Trophoblast cell (in vitro differentiated cells and primary cell): ENCODE measurements around the gene DNAI1.

Experiments
- DNase-seq, 2 donors: peaks; one replicate each; pipeline ENCODE4 v3.0.0-alpha.2; 2016
- H2AFZ ChIP-seq: 2 replicates; pipeline ENCODE4 v1.6.1; 2013; ENCODE audit warnings: low read length, moderate library complexity, mild to moderate bottlenecking; ENCODE audit not compliant: insufficient read depth, poor library complexity
- H2AK5ac ChIP-seq: 2 replicates; pipeline ENCODE4 v1.6.1; 2013; ENCODE audit warnings: mild to moderate bottlenecking, low read length
- H2BK120ac ChIP-seq: 2 replicates; pipeline ENCODE4 v1.6.1; 2013; ENCODE audit warnings: low read length, mild to moderate bottlenecking, moderate library complexity; ENCODE audit not compliant: insufficient read depth, poor library complexity
- H2BK12ac ChIP-seq: 2 replicates; pipeline ENCODE4 v1.6.1; 2013; ENCODE audit warnings: mild to moderate bottlenecking, low read length, moderate library complexity
- H2BK5ac ChIP-seq: 2 replicates; pipeline ENCODE4 v1.6.1; 2013; ENCODE audit warnings: low read length, low read depth, moderate library complexity, mild to moderate bottlenecking; ENCODE audit not compliant: poor library complexity
- H3K14ac ChIP-seq: 2 replicates; pipeline ENCODE4 v1.6.1; 2013; ENCODE audit warnings: mild to moderate bottlenecking, low read length
- H3K18ac ChIP-seq: 2 replicates; pipeline ENCODE4 v1.6.1; 2013; ENCODE audit warnings: mild to moderate bottlenecking, low read length
- H3K23ac ChIP-seq: 2 replicates; pipeline ENCODE4 v1.6.1; 2013; ENCODE audit warnings: low read length
- H3K27ac ChIP-seq: 2 replicates; pipeline ENCODE4 v1.5.1; 2013; ENCODE audit warnings: low read depth, mild to moderate bottlenecking, inconsistent platforms, low read length, moderate library complexity
- H3K27me3 ChIP-seq: 2 replicates; pipeline ENCODE4 v1.6.1; 2013; ENCODE audit warnings: inconsistent platforms, mild to moderate bottlenecking, low read length, moderate library complexity; ENCODE audit not compliant: insufficient read depth
- H3K36me3 ChIP-seq, 2 experiments: 1 replicate in 1 of 2; 2 replicates in 1 of 2; pipeline ENCODE4 v1.6.1; 2013; ENCODE audit warnings: low read length in 2 of 2, mild to moderate bottlenecking in 2 of 2, moderate library complexity in 1 of 2; ENCODE audit not compliant: insufficient read depth in 2 of 2, control insufficient read depth in 1 of 2
- H3K4ac ChIP-seq: 2 replicates; pipeline ENCODE4 v1.6.1; 2013; ENCODE audit warnings: low read depth, mild to moderate bottlenecking, low read length, moderate library complexity
- H3K4me1 ChIP-seq, 2 experiments: 1 replicate in 1 of 2; 2 replicates in 1 of 2; pipeline ENCODE4 v1.6.1; 2013; ENCODE audit warnings: low read length in 2 of 2, mild to moderate bottlenecking in 2 of 2, moderate library complexity in 1 of 2; ENCODE audit not compliant: insufficient read depth in 2 of 2, control insufficient read depth in 1 of 2
- H3K4me2 ChIP-seq: 2 replicates; pipeline ENCODE4 v1.6.1; 2013; ENCODE audit warnings: inconsistent platforms, mild to moderate bottlenecking, low read length, moderate library complexity
- H3K4me3 ChIP-seq: 2 replicates; pipeline ENCODE4 v1.5.1; 2013; ENCODE audit warnings: mild to moderate bottlenecking, low read depth, low read length, inconsistent platforms
- H3K79me1 ChIP-seq: one replicate; pipeline ENCODE4 v1.6.1; 2013; ENCODE audit warnings: low read length
- H3K79me2 ChIP-seq: 2 replicates; pipeline ENCODE4 v1.6.1; 2013; ENCODE audit warnings: low read length, mild to moderate bottlenecking; ENCODE audit not compliant: control insufficient read depth, insufficient read depth, poor library complexity
- H3K9ac ChIP-seq: 2 replicates; pipeline ENCODE4 v1.6.1; 2013; ENCODE audit warnings: mild to moderate bottlenecking, low read length
- H3K9me3 ChIP-seq: 2 replicates; pipeline ENCODE4 v1.6.1; 2013; ENCODE audit warnings: low read depth, mild to moderate bottlenecking, control low read depth, inconsistent platforms, low read length; ENCODE audit not compliant: insufficient read depth
- H4K12ac ChIP-seq: 2 replicates; pipeline ENCODE4 v1.6.1; 2013; ENCODE audit warnings: low read depth, mild to moderate bottlenecking, low read length, moderate library complexity
- H4K8ac ChIP-seq: 2 replicates; pipeline ENCODE4 v1.6.1; 2013; ENCODE audit warnings: low read depth, mild to moderate bottlenecking, low read length, moderate library complexity
- H4K91ac ChIP-seq: one replicate; pipeline ENCODE4 v1.6.1; 2013; ENCODE audit warnings: low read depth, mild to moderate bottlenecking, low read length, moderate library complexity
- WGBS: extraction: QIAGEN DNeasy Blood & Tissue Kit; methylation state at CpG from one replicate; pipeline ENCODE4 v1.1.7; 2013; ENCODE audit warnings: missing lambda C conversion rate; ENCODE audit not compliant: insufficient read length, insufficient coverage; ENCODE audit errors: extremely low coverage; 5-methylcytosine and 5-hydroxymethylcytosine counted together

DNAI1 gene

GRCh38 chr9:34502471-34502870 is 43.9 kb downstream of the DNAI1 start:
- H3K4me1 ChIP-seq = no peaks in the 10 kb centered on the region
- H2AFZ ChIP-seq = no peak overlapping the region
- no peak overlapping the region for H3K4ac ChIP-seq
- H4K91ac ChIP-seq = no peak overlapping the region
- no peak overlapping the region for H3K23ac ChIP-seq
- no peak overlapping the region for H3K27ac ChIP-seq
- H3K18ac ChIP-seq = no peak overlapping the region
- H3K9ac ChIP-seq = no peak overlapping the region
- peaks cover 3% of the 10 kb centered on the region for H3K9me3 ChIP-seq
- H2BK120ac ChIP-seq = no peak overlapping the region
- no peak overlapping the region for H3K14ac ChIP-seq
- H4K8ac ChIP-seq = no peak overlapping the region
- no peak overlapping the region for H3K4me3 ChIP-seq
- H3K79me2 ChIP-seq = no peaks in the 10 kb centered on the region
- H3K27me3 ChIP-seq = no peaks in the 10 kb centered on the region
- no peak overlapping the region for H3K4me2 ChIP-seq
- H3K79me1 ChIP-seq = no peaks in the 10 kb centered on the region
- no peak overlapping the region for H2AK5ac ChIP-seq
- no peaks in the 10 kb centered on the region for H3K36me3 ChIP-seq
- no CpG with 5 or more reads among the region's 10 CpGs for WGBS
- no peak overlapping the region for H2BK12ac ChIP-seq
- H4K12ac ChIP-seq = no peak overlapping the region
- H2BK5ac ChIP-seq = no peak overlapping the region
- no peak for DNase-seq

- Histone ChIP-seq H3K36me3 (no peaks in the 10 kb centered on the region), H3K27me3 (no peaks in the 10 kb centered on the region), H2BK120ac (no peak overlapping the region), H2AK5ac (no peak overlapping the region), H4K8ac (no peak overlapping the region), H2BK12ac (no peak overlapping the region), H3K4me3 (no peak overlapping the region), H3K4me1 (no peaks in the 10 kb centered on the region), H3K23ac (no peak overlapping the region), H3K9ac (no peak overlapping the region), H3K14ac (no peak overlapping the region), H3K4me2 (no peak overlapping the region), H3K9me3 (peaks cover 3% of the 10 kb centered on the region), H3K27ac (no peak overlapping the region), H4K91ac (no peak overlapping the region), H3K79me1 (no peaks in the 10 kb centered on the region), H4K12ac (no peak overlapping the region), H3K79me2 (no peaks in the 10 kb centered on the region), H3K18ac (no peak overlapping the region), H2BK5ac (no peak overlapping the region), H3K4ac (no peak overlapping the region), H2AFZ (no peak overlapping the region)
- no peak for DNase-seq
- no CpG with 5 or more reads among the region's 6 CpGs for WGBS
Observed at GRCh38 chr9:34502891-34503290, 44.3 kb downstream of the DNAI1 start.

GRCh38 chr9:34503406-34503805 is 44.8 kb downstream of the DNAI1 start:
- Histone ChIP-seq H2AK5ac (no peak overlapping the region), H3K27me3 (no peaks in the 10 kb centered on the region), H2AFZ (no peak overlapping the region), H3K4me2 (no peak overlapping the region), H3K9me3 (peaks cover 3% of the 10 kb centered on the region), H3K4me3 (no peak overlapping the region), H3K27ac (no peak overlapping the region), H3K23ac (no peak overlapping the region), H2BK5ac (no peak overlapping the region), H4K91ac (no peak overlapping the region), H2BK120ac (no peak overlapping the region), H3K9ac (no peak overlapping the region), H3K79me1 (no peaks in the 10 kb centered on the region), H3K4ac (no peak overlapping the region), H3K4me1 (no peaks in the 10 kb centered on the region), H4K8ac (no peak overlapping the region), H4K12ac (no peak overlapping the region), H3K14ac (no peak overlapping the region), H2BK12ac (no peak overlapping the region), H3K79me2 (no peaks in the 10 kb centered on the region), H3K18ac (no peak overlapping the region), H3K36me3 (no peaks in the 10 kb centered on the region)
- no peak for DNase-seq

GRCh38 chr9:34505370-34506120 is 46.9 kb downstream of the DNAI1 start:
- Histone ChIP-seq H3K27ac (no peak overlapping the region), H3K14ac (no peak overlapping the region), H2AK5ac (no peak overlapping the region), H3K23ac (no peak overlapping the region), H2BK120ac (no peak overlapping the region), H4K12ac (no peak overlapping the region), H3K79me2 (no peaks in the 10 kb centered on the region), H2BK12ac (no peak overlapping the region), H2AFZ (no peak overlapping the region), H3K36me3 (no peaks in the 10 kb centered on the region), H3K4me1 (peaks cover 0 to 7% of the 10 kb centered on the region in 2 experiments), H3K79me1 (no peaks in the 10 kb centered on the region), H3K27me3 (no peaks in the 10 kb centered on the region), H3K9ac (peak overlapping the region; percentile 24), H2BK5ac (no peak overlapping the region), H3K4ac (no peak overlapping the region), H3K18ac (no peak overlapping the region), H4K91ac (no peak overlapping the region), H4K8ac (no peak overlapping the region), H3K4me2 (no peak overlapping the region), H3K4me3 (no peak overlapping the region), H3K9me3 (peaks cover 3% of the 10 kb centered on the region)
- no peak for DNase-seq
- WGBS = no CpG with 5 or more reads among the region's 5 CpGs
